Measurements from ENCODE around the gene CALCA. TPM values are rescaled to one million over a fixed set of nuclear protein-coding genes. Genes with fewer than 3 reads are reported as not detected.

Gene CALCA
- total and polyA plus RNA-seq, 2 of the 8 experiments (the other 6 are each of a cell fraction or from before 2014, with no cell fraction given) = 0.50 to 0.73 TPM

GRCh38 chr11:14953904-14954303, 18.2 kb downstream of the CALCA start (continued):
- TF ChIP-seq KDM4A (IDR thresholded peaks at IDR 0.05; ENCODE audit: low read depth, low read length, severe bottlenecking) = no peak
